Forelimb muscle (tissue), 1 donor: ENCODE measurements around the gene NME8. TPM values are rescaled to one million over a fixed set of nuclear protein-coding genes. Genes with fewer than 3 reads are reported as not detected.

ENCODE experiments used
- DNase-seq: peaks from one replicate; pipeline ENCODE4 v3.0.0-alpha.2; 2013; ENCODE audit warnings: low read depth
- polyA plus RNA-seq: library from polyadenylated mRNA; unstranded; fragments of 120-200 nt; gene quantifications from one replicate; pipeline ENCODE4 v1.2.1, GENCODE V29; 2013; ENCODE audit not compliant: insufficient read length

The NME8 gene
- polyA plus RNA-seq, 1 donor, result not detected

DNA sequence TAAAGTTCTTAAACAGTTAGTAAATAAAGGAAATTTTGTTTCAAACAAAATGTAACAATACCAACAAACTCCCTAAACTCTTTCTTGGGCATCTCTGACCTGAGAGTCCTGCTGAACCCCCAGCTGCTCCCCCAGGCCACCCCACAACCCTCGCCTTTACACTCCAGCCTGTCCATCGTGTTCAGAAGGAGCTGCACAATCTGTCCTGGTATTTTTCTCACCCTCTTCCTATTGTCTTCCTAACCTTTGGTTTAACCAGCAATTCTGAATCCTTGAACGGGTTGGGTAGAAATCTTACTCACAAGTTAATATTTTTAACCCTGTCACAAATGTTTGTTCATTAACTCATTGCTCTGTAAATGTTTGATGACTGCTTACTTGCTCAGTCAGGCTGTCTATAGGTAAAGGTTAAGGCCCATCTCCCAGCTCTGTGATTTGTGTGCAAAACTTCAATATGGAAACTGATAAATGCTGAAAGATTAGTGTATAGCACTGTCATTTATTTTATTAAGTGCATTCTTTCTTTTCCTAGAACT, 51.4 kb downstream of the NME8 start:
- no peak for DNase-seq

DNA sequence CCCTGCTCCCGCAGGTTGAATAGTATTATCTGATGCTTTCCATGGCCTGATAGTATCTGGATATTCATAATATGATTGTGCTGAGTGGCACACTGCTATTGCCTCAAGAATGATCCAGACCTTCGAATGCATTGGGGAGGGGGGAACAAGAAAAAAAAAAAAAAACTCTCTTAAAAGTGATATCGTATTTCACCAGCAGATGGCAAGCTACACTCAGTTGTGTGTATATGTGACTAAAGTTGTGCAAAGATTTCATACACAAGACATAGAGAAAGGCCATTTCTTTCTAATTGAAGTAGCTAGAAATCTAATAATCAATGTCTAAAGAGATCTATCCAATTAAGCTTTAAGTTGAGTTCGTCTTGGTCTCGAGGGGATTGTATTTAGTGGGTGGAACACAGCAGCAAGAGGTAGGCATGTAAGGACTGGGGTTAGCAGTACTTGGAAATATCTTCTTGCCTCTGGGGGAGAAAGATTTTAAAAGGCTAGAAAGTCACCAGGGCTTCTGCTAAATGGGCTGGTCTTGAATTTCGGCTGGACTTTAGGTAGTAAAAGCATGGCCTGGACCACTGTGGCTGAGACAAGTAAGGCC, 52.9 kb downstream of the NME8 start:
- no peak for DNase-seq

DNA sequence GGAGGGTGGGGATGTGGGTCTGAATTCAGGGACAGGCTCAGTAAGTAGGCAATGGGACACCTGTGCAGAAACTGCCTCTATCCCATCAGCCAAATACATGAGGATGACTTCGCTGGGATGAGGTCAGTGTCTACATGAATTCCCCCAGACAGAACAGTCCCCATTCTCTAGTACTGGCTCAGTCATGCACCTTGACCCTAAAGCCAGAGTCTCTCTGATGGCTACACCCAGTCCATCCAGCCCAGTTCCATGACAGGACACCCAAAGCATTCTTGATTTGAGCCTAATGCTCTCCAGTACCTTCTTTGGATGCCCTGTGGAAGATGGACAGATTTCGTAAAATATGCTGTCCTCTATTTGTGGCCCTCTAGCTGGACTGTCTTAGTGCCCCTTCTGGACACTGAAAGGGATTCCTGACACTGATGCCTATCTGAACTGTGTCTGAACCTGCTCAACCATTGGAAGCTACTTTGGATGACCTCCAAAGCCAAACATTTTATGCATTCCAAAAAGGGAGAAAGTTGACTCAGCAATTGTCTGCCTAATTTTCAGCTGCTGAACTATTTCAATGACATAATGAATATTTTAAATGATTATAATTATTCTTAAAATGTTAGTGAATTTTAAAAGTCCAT, 53.6 kb downstream of the NME8 start:
- no peak for DNase-seq

DNA sequence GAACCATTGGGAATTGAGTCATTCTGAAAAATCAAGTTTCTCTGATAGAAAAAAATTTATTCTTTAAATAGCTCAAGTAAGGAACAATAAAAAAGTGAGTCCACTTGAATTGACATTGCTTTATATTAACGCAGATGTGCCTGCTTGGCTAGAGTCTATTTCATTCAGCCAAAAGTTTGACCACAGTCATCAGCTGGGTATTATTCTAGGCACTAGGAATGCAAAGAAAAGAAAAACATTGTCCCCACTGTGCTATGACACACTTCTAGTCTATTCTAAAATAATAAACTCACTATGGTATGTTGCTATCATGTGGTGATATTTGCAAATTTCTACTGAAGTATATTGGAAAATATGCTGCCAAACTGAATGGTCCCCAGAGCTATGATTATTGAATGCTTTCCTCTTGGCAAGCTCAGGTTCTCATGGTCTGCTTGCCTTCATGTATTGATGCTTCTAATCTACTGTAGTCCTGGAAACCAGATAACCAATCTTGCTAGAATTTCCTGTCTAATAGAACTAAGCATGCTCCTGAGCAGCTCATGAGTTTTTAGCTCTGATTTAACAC, 59.9 kb downstream of the NME8 start:
- DNase-seq, result no peak

DNA sequence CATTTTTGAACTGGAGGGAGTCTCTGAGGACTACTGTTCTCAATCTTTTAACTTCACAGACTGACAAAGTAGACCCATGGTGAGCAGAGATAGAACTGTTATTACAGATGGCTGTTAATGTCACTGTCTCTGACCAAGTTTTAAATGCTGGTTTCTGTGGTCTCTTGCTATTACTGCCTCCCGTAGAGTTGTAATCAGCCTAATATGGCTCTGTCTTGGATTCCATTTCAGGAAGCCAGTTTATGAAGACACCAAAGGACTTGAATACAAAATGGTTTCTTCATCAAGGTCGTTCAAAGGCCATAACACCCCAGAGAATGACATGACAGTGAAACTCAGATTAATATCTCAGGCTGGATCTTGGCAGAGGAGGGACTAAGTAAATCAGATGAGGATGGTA, 64.4 kb downstream of the NME8 start:
- no peak for DNase-seq

DNA sequence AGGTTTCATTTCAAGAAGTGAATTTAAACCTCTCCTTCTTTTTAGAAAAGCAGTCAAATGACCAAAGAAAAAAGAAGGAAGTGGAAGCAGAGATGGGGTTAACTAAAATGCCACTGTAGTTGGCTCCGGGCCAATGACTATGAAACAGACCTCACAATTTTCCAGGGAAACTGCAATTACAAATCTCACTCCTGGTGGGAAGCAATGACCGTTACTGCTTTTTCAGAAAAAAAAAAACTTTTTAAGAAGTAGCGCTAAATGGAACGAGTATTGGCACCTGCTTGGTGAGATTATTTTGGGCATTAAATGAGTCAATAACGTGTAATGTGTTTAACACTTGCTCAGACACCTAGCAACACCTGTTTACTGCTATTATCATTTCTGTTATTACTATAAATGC, 67.0 kb downstream of the NME8 start:
- no peak for DNase-seq

DNA sequence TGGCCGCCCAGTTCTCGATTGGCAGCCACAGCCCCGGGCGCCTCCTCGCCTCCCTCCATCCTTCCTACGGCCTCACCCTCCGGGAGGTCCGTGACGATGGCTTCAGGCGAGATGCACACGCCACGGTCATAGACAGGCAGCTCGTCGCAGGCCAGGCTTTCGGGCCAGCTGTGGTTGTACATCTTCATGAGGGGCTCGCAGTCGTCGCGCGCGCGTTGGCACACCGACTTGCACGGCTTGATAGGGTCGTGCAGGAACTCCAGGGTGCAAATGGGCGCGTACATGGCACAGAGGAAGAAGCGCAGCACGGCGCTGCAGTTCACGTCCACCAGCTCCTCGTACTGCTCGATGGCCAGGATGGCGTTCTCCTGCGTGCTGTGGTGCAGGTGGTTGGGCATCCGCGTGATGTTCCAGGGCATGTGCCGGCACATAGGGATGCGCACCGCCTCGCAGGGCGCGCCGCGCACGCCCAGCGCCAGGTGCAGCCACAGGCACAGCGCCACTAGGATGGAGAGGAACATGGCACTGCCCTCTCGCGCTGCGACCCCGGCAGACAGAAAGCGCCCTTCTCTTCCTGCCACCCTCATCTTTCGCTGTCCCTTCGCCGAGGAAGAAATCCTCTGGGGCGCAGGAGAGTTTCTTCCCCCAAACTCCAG, 67.7 kb downstream of the NME8 start:
- DNase-seq, result no peak

DNA sequence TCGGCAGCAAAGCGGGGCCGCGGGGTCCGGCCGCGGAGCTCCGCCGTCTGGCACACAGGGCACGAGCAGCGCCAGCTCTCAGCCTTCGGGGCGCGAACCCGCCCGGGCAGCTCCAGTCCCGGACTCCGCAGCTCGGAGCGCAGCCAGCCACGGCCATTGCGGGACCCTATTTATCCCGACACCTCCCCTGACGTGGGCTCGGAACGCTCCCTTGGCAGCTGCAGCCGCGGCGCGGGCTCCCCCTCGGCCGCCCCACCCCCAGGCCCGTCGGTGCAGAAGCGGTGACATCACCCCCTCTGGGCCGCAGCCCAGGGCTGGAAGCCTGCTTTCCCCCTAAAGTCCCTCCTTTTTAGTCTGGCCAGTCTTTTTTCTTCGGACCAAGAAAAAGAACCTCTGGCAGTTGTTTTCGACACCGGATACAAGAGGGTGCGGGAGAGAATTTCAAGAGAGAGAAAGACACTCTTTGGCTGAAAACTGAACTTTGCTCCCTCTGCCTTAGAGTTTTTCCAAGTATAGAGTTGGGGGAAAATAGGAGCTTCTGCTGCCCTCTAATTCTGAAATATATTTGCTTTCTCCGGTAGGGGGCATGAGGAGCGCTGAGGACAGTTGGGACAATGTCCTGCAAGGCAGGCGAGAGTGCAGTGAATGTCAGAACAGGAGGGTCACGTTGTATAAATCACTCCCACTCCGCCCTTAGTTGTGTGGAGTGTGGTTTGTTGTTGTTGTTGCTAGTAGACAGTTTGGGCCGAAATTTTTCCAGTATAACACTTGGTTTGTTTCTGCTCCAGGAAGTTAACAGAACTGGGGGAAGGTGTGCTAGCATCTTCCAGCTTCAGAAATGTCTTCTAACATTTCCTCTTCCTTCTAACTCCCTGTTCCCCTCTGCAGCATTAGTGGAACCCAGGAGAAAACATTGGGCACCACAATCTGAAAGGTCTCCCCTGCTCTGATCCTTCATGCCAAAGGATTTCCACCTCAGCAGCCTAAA, 68.6 kb downstream of the NME8 start, which contains the start of gene SFRP4:
Gene SFRP4 (minus strand): TSS at position 145 of the 988 bp plus-strand sequence. CDS start 280 bp downstream, outside the sequence.
- DNase-seq, result peak; percentile 67

DNA sequence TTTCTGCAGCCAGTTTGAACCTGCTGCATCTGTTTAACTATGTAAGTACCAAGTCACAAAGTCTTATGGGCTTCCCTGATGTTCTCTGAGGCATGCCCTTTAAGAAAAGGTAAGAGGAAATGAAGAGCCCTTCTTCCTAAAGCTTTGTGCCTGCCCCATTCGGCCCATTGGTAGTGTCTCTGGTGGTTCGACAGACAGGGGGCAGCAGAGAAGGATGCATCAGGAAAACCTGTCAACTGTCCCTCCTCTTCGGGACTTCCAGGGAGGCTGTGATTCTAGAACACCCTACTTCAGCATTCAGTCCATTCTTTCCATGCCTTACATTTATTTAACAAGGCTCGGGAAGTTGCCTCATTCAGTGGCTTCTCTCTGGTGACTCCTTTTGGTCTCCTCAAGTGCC, 70.1 kb downstream of the NME8 start:
- no peak for DNase-seq

DNA sequence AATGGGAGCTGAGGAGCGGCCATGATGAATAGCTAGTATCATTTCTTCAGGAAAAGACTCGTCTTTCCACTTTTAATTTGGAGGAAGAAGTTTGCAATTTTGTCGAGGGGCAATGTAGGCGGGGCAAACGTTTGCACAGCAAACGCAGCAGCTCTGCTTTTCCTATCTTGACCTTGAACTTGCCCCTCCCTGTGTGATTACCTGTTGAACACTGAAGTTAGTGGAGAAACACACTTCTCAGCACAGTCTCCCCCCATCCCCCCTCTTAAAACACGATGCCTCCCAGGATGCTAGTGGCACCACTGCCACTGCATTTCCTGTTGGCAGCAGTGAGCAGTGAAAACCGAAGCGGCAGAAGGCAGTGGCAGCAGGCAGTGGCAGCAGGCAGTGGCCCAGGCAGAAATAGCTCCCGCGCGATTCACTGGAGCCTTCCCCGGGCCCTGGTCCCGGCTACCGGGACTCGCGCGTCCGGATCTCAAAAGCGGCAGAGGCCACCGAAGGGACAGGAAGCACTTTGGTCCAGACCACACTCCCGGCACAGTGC, 72.0 kb downstream of the NME8 start, which contains the start of gene EPDR1:
Gene EPDR1 (plus strand): TSS at position 336 of the 544 bp plus-strand sequence. CDS start 300 bp downstream, outside the sequence.
- no peak for DNase-seq

DNA sequence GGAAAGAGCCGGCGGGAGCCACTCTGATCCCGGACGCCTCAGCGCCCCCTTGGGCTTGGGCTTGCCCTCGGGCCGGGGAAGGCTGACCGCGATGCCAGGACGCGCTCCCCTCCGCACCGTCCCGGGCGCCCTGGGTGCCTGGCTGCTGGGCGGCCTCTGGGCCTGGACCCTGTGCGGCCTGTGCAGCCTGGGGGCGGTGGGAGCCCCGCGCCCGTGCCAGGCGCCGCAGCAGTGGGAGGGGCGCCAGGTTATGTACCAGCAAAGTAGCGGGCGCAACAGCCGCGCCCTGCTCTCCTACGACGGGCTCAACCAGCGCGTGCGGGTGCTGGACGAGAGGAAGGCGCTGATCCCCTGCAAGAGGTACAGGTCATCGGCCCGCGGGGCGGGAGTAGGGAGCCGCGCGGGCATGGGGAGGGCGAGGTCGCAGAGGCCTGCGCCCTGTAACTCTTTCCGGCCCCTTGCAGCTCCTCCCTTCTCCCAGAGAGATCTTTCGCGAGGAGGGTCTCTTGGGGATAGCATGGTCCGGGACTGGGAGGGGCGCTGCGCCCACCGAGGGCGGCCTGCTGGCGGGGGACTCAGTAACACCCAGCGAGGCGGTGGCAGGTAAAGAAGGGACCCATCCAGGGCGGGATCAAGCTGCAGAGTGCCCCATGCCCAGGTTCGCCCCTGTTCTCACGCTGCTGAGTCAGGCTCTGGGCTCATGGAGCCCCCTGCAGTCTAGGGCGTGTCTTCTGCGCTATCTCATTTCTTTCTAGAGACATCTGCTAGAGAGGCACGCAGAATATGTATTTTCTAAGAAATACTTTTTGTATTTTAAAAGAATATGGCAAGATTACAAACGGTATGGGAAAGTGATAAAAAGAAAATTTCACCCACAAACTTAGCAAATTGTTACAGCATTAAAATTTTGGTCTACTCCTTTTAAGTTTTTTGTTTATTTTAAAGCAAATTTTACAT, 72.7 kb downstream of the NME8 start:
- no peak for DNase-seq

DNA sequence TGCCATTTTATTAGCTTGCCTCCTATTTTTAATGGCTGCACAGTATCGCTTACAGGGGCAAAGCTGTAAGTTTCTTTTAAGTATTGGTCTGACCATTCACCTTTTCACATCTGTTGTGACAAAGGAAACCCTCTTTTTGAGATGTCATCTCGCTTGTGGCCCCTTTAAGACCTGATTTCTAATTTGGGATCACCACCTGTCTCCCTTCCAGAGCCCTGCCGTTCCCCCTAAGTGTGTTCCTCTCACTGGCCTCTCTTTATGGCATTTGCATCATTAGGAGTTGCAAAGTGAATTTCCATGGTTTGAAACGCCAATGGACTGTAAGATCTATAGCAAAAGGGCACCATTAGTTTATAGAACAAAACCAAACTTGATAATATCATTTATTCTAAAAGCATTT, 73.5 kb downstream of the NME8 start:
- no peak for DNase-seq

DNA sequence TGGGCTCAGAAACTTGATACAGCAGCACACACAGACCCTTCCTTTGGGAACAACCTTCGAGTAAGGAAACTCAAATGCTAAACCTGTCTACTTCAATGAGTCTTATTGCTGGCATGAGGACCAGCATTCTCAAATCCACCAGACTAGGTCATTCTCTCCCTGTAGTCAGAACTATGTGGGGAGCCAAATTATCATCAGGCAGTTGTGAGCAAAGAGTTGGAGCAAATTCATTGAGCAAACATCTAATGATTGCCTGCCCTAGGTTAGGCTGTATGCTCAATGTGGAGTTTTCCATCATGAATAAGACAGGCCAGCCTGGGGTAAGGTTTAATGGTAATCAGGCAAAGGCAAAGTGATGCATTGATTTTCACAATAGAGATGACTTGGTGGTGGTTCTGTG, 75.6 kb downstream of the NME8 start:
- DNase-seq, result no peak

DNA sequence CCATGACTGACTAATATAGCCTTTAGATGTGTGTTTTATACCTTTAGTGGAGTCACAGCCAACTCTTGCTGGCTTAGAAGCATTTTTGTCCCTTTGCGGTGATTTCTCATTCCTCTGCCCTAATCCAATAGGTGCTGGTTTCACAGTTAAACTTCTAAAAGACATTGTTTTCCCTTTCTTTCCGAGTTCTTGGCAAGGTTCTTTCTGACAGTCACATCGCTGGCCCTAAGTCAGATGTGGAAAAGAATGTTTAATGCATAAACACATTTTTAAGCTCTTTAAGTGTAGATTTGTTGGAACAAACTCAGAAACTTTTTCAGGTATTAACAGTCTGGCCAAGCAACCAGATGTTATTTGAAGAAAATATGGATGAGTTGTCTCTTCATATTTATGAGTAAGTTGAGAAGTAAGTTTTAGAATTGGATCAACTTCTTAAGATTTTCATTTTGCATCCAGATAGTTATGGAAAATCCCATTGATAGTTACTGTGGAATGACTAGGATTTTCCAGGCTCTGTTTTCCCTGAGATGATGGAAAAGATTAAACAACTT, 76.2 kb downstream of the NME8 start:
- DNase-seq, result no peak

DNA sequence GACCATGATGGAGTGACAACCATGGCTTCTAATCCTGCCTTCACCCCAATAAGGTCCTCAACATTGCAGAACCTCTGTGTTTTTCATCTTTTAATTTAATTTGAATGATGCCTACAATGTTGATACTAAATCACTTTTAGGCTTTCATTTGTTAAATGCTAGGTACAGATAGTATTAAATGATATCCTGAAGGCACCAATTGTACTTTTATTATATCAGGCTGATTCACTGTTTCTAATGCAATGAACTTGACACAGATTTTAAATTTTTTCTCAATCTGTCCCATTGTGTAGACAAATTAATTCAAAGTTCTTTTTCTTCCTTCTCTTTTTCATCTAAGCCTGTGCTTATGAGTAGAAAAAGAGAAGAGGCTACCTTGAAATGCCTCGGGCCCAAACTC, 77.2 kb downstream of the NME8 start:
- DNase-seq, result no peak

DNA sequence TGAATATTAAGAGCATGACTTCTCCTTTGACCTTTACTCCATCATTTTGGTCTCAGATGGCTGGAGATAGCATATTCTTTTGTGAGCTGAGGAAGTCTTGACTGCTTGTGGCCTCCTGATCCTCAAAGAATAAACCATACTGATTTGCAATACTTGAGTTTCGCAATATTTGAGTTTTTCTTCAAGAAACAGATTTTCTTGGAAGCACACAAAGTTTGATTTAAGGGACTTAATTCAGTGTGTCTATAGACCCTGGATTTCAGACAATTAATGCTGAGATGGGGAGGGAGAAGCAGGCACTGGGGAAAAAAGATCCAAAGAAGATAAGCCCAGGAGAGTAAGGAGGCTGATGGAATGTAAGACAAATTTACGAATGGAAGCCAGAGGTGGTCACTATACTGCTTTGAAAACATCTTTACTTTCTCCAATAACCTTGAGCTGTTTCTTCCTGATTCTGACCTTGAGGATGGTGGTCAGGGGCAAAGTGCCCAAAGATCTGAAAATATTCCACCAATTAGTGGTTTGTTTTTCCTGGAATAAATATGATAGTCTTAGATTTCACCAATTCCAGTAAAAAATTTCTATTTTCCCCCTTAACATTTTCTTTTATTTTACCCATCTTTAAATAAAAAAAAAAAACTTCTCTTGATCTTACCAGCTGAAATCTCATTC, 79.5 kb downstream of the NME8 start:
- DNase-seq, result no peak

DNA sequence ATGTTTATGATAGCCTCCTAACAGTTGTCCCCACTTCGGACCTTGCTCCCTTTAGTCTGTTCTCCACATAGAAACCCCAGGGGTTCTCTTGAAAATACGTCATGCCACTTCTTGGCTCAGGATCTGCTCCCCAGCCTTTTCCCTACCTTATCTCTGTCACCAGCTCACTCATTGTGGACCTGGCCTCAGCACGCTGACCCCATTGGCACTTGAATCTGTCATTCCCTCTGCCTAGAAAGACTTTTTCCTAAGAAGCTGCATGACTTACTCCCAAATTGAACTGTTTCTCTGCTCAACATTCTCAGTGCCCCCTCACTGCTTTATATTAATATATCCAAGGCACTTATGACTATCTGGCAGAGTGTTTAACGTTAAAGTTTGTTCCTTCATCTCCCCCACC, 80.5 kb downstream of the NME8 start:
- DNase-seq, result no peak

DNA sequence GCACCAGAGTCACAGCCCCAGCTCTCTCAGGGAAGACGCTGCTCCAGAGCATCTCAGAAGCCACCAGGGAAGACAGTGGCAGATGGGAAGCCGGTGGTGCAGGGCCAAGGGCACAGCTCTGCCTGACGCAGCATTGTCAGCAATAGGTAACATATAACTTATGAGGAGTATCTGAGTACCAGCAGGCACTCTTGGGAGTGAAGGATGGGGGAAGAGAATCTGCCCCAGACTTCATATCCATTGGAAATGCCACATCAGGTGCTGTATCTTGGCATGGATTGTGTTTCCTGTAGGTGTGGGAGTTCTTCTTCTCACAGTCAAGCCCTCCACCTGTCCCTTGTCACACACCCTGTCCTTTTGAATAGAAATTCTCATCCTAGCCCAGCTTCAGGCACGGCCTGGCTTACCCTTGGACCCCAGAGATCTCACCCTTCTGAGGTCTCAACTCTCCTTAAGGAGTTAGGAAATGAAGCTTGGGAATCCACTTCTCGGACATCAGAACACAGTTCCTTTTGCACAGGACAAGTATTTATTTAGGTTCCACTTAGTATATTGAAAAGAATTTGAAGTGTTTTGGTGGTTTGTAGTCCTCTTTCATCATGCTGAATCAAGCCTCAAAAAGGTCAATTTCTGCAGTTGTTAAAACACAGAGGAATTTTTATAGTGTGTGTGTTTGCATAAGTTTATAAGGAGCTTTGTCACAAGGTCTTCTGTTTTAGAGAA, 82.0 kb downstream of the NME8 start:
- DNase-seq, result no peak
